GM12878 (cell line): ENCODE data around the gene PLXNC1. TPM values are rescaled to one million over a fixed set of nuclear protein-coding genes. Genes with fewer than 3 reads are reported as not detected.

Source experiments
- ATAC-seq: fragments of 200-7000 bp; cut with Tn5 transposase; 3 replicates; pipeline ENCODE4 v1.9.1; 2020; ENCODE audit warnings: mild to moderate bottlenecking, moderate library complexity
- BruUV-seq: library from RNA; stranded (reverse); fragments of 400-500 nt; replicated peaks from 2 replicates; lab custom pipeline; 2021; lab: Mats Ljungman, UMichigan
- CTCF ChIA-PET: fragments of 300-600 bp; sonication (Branson Sonifier 250); formaldehyde crosslinking; extraction: SDS; loops from one replicate; lab custom pipeline; 2021; ENCODE audit warnings: inconsistent platforms; lab: Yijun Ruan, JAX
- POLR2A ChIA-PET: fragments of 350-600 bp; formaldehyde crosslinking; extraction: SDS; loops from one replicate; lab custom pipeline; 2021; ENCODE audit warnings: inconsistent platforms; lab: Charles Lee
- RAD21 ChIA-PET: fragments of 300-600 bp; sonication (Branson Sonifier 250); formaldehyde crosslinking; loops from one replicate; lab custom pipeline; 2023; ENCODE audit warnings: antibody characterized with exemption; ENCODE audit not compliant: unreplicated experiment; lab: Charles Lee
- SMC1A ChIA-PET: fragments of 300-600 bp; sonication (Branson Sonifier 250); formaldehyde crosslinking; loops from one replicate; lab custom pipeline; 2023; ENCODE audit not compliant: unreplicated experiment, uncharacterized antibody; lab: Charles Lee
- DNase-seq: peaks from one replicate; pipeline ENCODE4 v3.0.0-alpha.2; 2011; ENCODE audit warnings: low read depth, low spot score
- FAIRE-seq: peaks from 3 replicates; lab custom pipeline; 2011; peaks lifted over from hg19 to GRCh38; lab: Jason Lieb, UNC
- H2AFZ ChIP-seq: 2 replicates; pipeline ENCODE4 v1.6.0; 2011; ENCODE audit warnings: low read depth, low read length, control low read depth; ENCODE audit not compliant: control insufficient read depth
- H3K27ac ChIP-seq: 2 replicates; pipeline ENCODE4 v1.5.1; 2011; ENCODE audit warnings: control low read depth; ENCODE audit not compliant: control insufficient read depth, insufficient read depth
- H3K27me3 ChIP-seq, 2 experiments: replicated peaks in 1 of 2; 2 replicates each; pipeline versions ENCODE4 v1.6.0 to v1.6.1; 2011; ENCODE audit warnings: low read length in 1 of 2; ENCODE audit not compliant: control insufficient read depth in 2 of 2, insufficient read depth in 2 of 2
- H3K36me3 ChIP-seq, 2 experiments: 2 replicates each; pipeline ENCODE4 v1.5.1; 2011; ENCODE audit warnings: low read length in 1 of 2; ENCODE audit not compliant: control insufficient read depth in 2 of 2, insufficient read depth in 2 of 2
- H3K4me1 ChIP-seq: 2 replicates; pipeline ENCODE4 v1.6.1; 2011; ENCODE audit warnings: mild to moderate bottlenecking, low read length, moderate library complexity, mixed read lengths; ENCODE audit not compliant: control insufficient read depth, insufficient read depth
- H3K4me2 ChIP-seq: 2 replicates; pipeline ENCODE4 v1.6.0; 2011; ENCODE audit warnings: control low read depth; ENCODE audit not compliant: control insufficient read depth, insufficient read depth
- H3K4me3 ChIP-seq: fragments of 200-600 bp; sonication (generic); 2 replicates; pipeline ENCODE4 v1.5.1; 2016
- H3K79me2 ChIP-seq: 2 replicates; pipeline ENCODE4 v1.6.0; 2011; ENCODE audit warnings: low read length; ENCODE audit not compliant: control insufficient read depth, insufficient read depth
- H3K9ac ChIP-seq: 2 replicates; pipeline ENCODE4 v1.8.0; 2011; ENCODE audit warnings: low read length, control low read depth, mixed read lengths; ENCODE audit not compliant: control insufficient read depth, insufficient read depth
- H3K9me3 ChIP-seq: replicated peaks from 3 replicates; pipeline ENCODE4 v1.5.1; 2011; ENCODE audit warnings: mild to moderate bottlenecking, low read length; ENCODE audit not compliant: control insufficient read depth, insufficient read depth
- H4K20me1 ChIP-seq: 2 replicates; pipeline ENCODE4 v1.6.0; 2011; ENCODE audit not compliant: control insufficient read depth, insufficient read depth
- CREM ChIP-seq: IDR thresholded peaks from 2 replicates; pipeline ENCODE4 v1.6.1; 2014; ENCODE audit warnings: antibody characterized with exemption, low read depth
- MEF2A ChIP-seq: IDR thresholded peaks from 2 replicates; pipeline ENCODE4 v1.6.1; 2011; ENCODE audit warnings: low read depth, mild to moderate bottlenecking, low read length, moderate library complexity; ENCODE audit not compliant: insufficient read depth
- NFYB ChIP-seq: IDR thresholded peaks from 2 replicates; pipeline ENCODE4 v1.6.1; 2011; ENCODE audit warnings: low read depth, mild to moderate bottlenecking, low read length, improper control_type of control experiment, moderate library complexity; ENCODE audit not compliant: insufficient read depth
- NR2C2 ChIP-seq: IDR thresholded peaks from 2 replicates; pipeline ENCODE4 v1.6.1; 2011; ENCODE audit warnings: borderline replicate concordance, low read depth; ENCODE audit not compliant: control insufficient read depth, insufficient read length
- PAX8 ChIP-seq: fragments of 450-650 bp; IDR thresholded peaks from 2 replicates; pipeline ENCODE4 v1.6.1; 2017; ENCODE audit warnings: mild to moderate bottlenecking, moderate library complexity
- RB1 ChIP-seq: fragments of 450-650 bp; formaldehyde crosslinking; IDR thresholded peaks from 2 replicates; pipeline ENCODE4 v1.6.1; 2017; ENCODE audit warnings: mild to moderate bottlenecking, borderline replicate concordance
- RCOR1 ChIP-seq: conservative IDR thresholded peaks from 2 replicates; pipeline ENCODE4 v1.6.1; 2012; ENCODE audit warnings: low read depth, low read length, improper control_type of control experiment
- TAF1 ChIP-seq: IDR thresholded peaks from 2 replicates; pipeline ENCODE4 v1.6.1; 2011; ENCODE audit warnings: mild to moderate bottlenecking, low read depth, low read length, borderline replicate concordance
- WGBS: methylation state at CpG from one replicate; pipeline ENCODE4 v1.1.6; 2016; ENCODE audit warnings: low lambda C conversion rate; ENCODE audit not compliant: insufficient replicate concordance, insufficient coverage; ENCODE audit errors: missing lambda C conversion rate; 5-methylcytosine and 5-hydroxymethylcytosine counted together
- in situ Hi-C: fragments of 300-500 bp; cut with MboI; formaldehyde crosslinking; loops from 9 replicates; pipeline ENCODE4 v1.14.3; 2018; ENCODE audit warnings: mixed read lengths
- intact Hi-C: fragments of 100-400 bp; cut with micrococcal nuclease; formaldehyde crosslinking; loops from one replicate; pipeline ENCODE4 v1.14.2; 2022; ENCODE audit not compliant: unreplicated experiment
- polyA plus RNA-seq, 11 experiments: library from polyadenylated mRNA; depleted of rRNA in 4 of 11; unstranded in 6 of 11; stranded (reverse) in 5 of 11; fragments of >200 nt; fragmentation: Nextera tagmentation in 4 of 11; fragmentation: Illumina TruSeq in 1 of 11; extraction: Ambion mirVana in 4 of 11; extraction: Trizol in 1 of 11; gene quantifications; 1 replicate in 1 of 11; 2 replicates in 10 of 11; pipeline versions ENCODE4 v1.2.1 to v1.2.3, GENCODE V29; 2011 to 2016; ENCODE audit warnings: inconsistent platforms in 2 of 11, missing spikeins in 2 of 11, low read depth in 1 of 11
- total RNA-seq, 4 experiments: library from RNA; depleted of rRNA in 3 of 4; stranded (reverse); fragments of >200 nt in 3 of 4; fragmentation: Illumina TruSeq in 1 of 4; extraction: Trizol in 1 of 4; gene quantifications; 2 replicates each; pipeline versions ENCODE4 v1.2.1 to v1.2.3, GENCODE V29; 2013 to 2021
- TF ChIP-seq, protein P1 (sequence below): IDR thresholded peaks from 2 replicates; pipeline ENCODE4 v1.6.1; 2012; ENCODE audit warnings: low read length, inconsistent platforms

PLXNC1 gene
- total and polyA plus RNA-seq, 10 of the 15 experiments (the other 5 are each of a cell fraction or from before 2014, with no cell fraction given), result 5.2 to 41.2 (median 24.6) TPM

DNA sequence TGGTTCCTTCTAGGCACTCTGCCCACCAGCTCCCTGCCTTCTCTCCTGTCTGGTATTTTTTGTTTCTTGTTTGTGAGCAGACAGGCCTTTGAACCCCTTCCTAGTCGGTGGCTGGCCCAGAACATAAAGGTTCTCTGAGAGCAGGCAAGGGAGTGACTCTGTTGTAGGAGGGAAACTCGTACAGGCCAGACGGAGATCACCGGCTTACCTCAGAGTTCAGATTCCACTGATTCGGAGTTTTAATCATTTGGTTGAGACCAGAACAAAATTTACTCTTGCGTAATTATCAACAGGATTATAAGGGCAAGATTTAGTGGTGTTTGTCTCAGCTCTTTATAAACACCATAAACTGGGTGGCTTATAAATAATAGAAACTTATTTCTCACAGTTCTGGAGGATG lies 128.3 kb downstream of the PLXNC1 start:
- H3K9me3 ChIP-seq, result no peaks in the 10 kb centered on the region
- ChIA-PET CTCF (no interaction called here), RAD21 (no interaction called here), SMC1A (interaction anchor here (0.6 to 1.5 kb wide), 4 partner anchors 14 to 72 kb away, joined by 3 to 5 read pairs (median 4); no protein-coding TSS in a partner anchor), POLR2A (interaction anchor here (1.1 kb wide), 1 partner anchor 31 kb away, joined by 3 read pairs; no protein-coding TSS in a partner anchor)
- intact Hi-C loops (no loop called here), in situ Hi-C loops (no loop called here)
- no peaks in the 10 kb centered on the region for H3K79me2 ChIP-seq
- no peak overlapping the region for H3K9ac ChIP-seq
- H3K4me2 ChIP-seq, result no peak overlapping the region
- no peak for DNase-seq
- peaks cover 9 to 27% of the 10 kb centered on the region in 2 experiments for H3K36me3 ChIP-seq
- no peaks in the 10 kb centered on the region for H4K20me1 ChIP-seq
- H3K4me3 ChIP-seq, result no peak overlapping the region
- no peaks in the 10 kb centered on the region for H3K27me3 ChIP-seq
- no peak for FAIRE-seq
- no TSS peak for BruUV-seq
- no peak for TF ChIP-seq NR2C2
- TF ChIP-seq, protein P1, sequence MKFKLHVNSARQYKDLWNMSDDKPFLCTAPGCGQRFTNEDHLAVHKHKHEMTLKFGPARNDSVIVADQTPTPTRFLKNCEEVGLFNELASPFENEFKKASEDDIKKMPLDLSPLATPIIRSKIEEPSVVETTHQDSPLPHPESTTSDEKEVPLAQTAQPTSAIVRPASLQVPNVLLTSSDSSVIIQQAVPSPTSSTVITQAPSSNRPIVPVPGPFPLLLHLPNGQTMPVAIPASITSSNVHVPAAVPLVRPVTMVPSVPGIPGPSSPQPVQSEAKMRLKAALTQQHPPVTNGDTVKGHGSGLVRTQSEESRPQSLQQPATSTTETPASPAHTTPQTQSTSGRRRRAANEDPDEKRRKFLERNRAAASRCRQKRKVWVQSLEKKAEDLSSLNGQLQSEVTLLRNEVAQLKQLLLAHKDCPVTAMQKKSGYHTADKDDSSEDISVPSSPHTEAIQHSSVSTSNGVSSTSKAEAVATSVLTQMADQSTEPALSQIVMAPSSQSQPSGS, result no peak
- peaks cover 5% of the 10 kb centered on the region for H3K4me1 ChIP-seq
- 80% methylated on average over 6 of the region's 6 CpGs for WGBS
- H3K27ac ChIP-seq, result no peak overlapping the region
- ATAC-seq, result no peak
- no peak overlapping the region for H2AFZ ChIP-seq

- BruUV-seq, result no TSS peak
These were observed 129.1 kb downstream of the PLXNC1 start for GRCh38 chr12:94277426-94278000.

More at GRCh38 chr12:94277426-94278000, 129.1 kb downstream of the PLXNC1 start:
- WGBS, result 94% methylated on average over 9 of the region's 9 CpGs
- H4K20me1 ChIP-seq, result no peaks in the 10 kb centered on the region
- no peak overlapping the region for H3K27ac ChIP-seq
- H2AFZ ChIP-seq, result no peak overlapping the region
- peaks cover 9 to 33% of the 10 kb centered on the region in 2 experiments for H3K36me3 ChIP-seq
- H3K27me3 ChIP-seq, result no peaks in the 10 kb centered on the region
- DNase-seq, result no peak
- no peak overlapping the region for H3K4me3 ChIP-seq
- no peak overlapping the region for H3K9ac ChIP-seq
- POLR2A ChIA-PET, result no interaction called here
- no peaks in the 10 kb centered on the region for H3K9me3 ChIP-seq
- SMC1A ChIA-PET, result no interaction called here
- CTCF ChIA-PET, result no interaction called here
- in situ Hi-C loops (no loop called here), intact Hi-C loops (no loop called here)
- RAD21 ChIA-PET, result no interaction called here
- H3K79me2 ChIP-seq, result no peaks in the 10 kb centered on the region
- peaks cover 4% of the 10 kb centered on the region for H3K4me1 ChIP-seq
- TF ChIP-seq NFYB, result no peak
- no peak for TF ChIP-seq TAF1
- TF ChIP-seq MEF2A, result no peak
- TF ChIP-seq PAX8, result no peak
- TF ChIP-seq CREM, result no peak
- no peak for TF ChIP-seq RB1
- no peak for TF ChIP-seq RCOR1
- TF ChIP-seq, all 136 proteins: peak for 0
- FAIRE-seq (no peak), ATAC-seq (no peak)
- no peak overlapping the region for H3K4me2 ChIP-seq
